ENCODE measurements around the gene WNT3.
"Not testable (repeated sequence)": the region's sequence is repeated elsewhere in the genome, so short reads cannot be mapped to it uniquely, and the experiment has no call there.

The WNT3 gene

GRCh38 chr17:46769531-46770438 lies 48.7 kb downstream of the WNT3 start:
- no peaks in the 10 kb centered on the region for H3K36me3 ChIP-seq (ENCODE audit: low read depth)
- no peak overlapping the region for H3K4me3 ChIP-seq (ENCODE audit: severe bottlenecking)
- ATAC-seq (ENCODE audit: low read depth) (no peak), DNase-seq (ENCODE audit: low spot score) (no peak)
- H3K27ac ChIP-seq (ENCODE audit: poor library complexity, severe bottlenecking) = no peak overlapping the region
- TF ChIP-seq CTCF (IDR thresholded peaks at IDR 0.05; ENCODE audit: poor library complexity, severe bottlenecking) = no peak
- H3K9me3 ChIP-seq (ENCODE audit: severe bottlenecking) = no peaks in the 10 kb centered on the region
- H3K4me1 ChIP-seq (ENCODE audit: insufficient read depth, poor library complexity, severe bottlenecking) = peaks cover 5% of the 10 kb centered on the region
- no peaks in the 10 kb centered on the region for H3K27me3 ChIP-seq (ENCODE audit: insufficient read depth, poor library complexity, severe bottlenecking)

DNA sequence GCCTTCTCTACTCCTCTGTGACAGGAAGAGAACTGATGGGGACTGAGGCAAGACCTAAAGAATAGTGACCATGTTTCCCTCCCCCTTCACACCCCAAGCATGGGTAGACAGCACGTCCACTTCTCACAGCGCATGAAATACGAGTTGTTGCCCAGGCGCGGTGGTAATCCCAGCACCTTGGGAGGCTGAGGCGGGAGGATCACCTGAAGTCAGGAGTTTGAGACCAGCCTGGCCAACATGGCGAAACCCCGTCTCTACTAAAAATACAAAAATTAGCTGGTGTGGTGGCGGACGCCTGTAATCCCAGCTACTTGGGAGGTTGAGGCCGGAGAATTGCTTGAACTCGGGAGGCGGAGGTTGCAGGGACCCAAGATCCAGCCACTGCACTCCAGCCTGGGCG lies 49.6 kb downstream of the WNT3 start:
- DNase-seq (ENCODE audit: low spot score); H3K27ac ChIP-seq (ENCODE audit: poor library complexity, severe bottlenecking); ATAC-seq (ENCODE audit: low read depth); H3K36me3 ChIP-seq (ENCODE audit: low read depth); H3K27me3 ChIP-seq (ENCODE audit: insufficient read depth, poor library complexity, severe bottlenecking); H3K4me3 ChIP-seq (ENCODE audit: severe bottlenecking); H3K9me3 ChIP-seq (ENCODE audit: severe bottlenecking): not testable (repeated sequence)
- peaks cover 14% of the 10 kb centered on the region for H3K4me1 ChIP-seq (ENCODE audit: insufficient read depth, poor library complexity, severe bottlenecking)

GRCh38 chr17:46768540-46768870 lies 50.0 kb downstream of the WNT3 start:
- Histone ChIP-seq H3K36me3 (ENCODE audit: low read depth) (no peaks in the 10 kb centered on the region), H3K4me3 (ENCODE audit: severe bottlenecking) (no peak overlapping the region), H3K4me1 (ENCODE audit: insufficient read depth, poor library complexity, severe bottlenecking) (peaks cover 14% of the 10 kb centered on the region), H3K27me3 (ENCODE audit: insufficient read depth, poor library complexity, severe bottlenecking) (no peaks in the 10 kb centered on the region), H3K9me3 (ENCODE audit: severe bottlenecking) (no peaks in the 10 kb centered on the region), H3K27ac (ENCODE audit: poor library complexity, severe bottlenecking) (no peak overlapping the region)
- TF ChIP-seq CTCF (IDR thresholded peaks at IDR 0.05; ENCODE audit: poor library complexity, severe bottlenecking) = no peak
- DNase-seq (ENCODE audit: low spot score) (no peak), ATAC-seq (ENCODE audit: low read depth) (no peak)

GRCh38 chr17:46766493-46767491 lies 51.7 kb downstream of the WNT3 start:
- no peaks in the 10 kb centered on the region for H3K36me3 ChIP-seq (ENCODE audit: low read depth)
- DNase-seq (ENCODE audit: low spot score) = no peak
- H3K27ac ChIP-seq (ENCODE audit: poor library complexity, severe bottlenecking) = no peak overlapping the region
- H3K27me3 ChIP-seq (ENCODE audit: insufficient read depth, poor library complexity, severe bottlenecking) = no peaks in the 10 kb centered on the region
- peaks cover 18% of the 10 kb centered on the region for H3K4me1 ChIP-seq (ENCODE audit: insufficient read depth, poor library complexity, severe bottlenecking)
- H3K4me3 ChIP-seq (ENCODE audit: severe bottlenecking) = no peak overlapping the region
- no peak for ATAC-seq (ENCODE audit: low read depth)
- no peaks in the 10 kb centered on the region for H3K9me3 ChIP-seq (ENCODE audit: severe bottlenecking)
- no peak for TF ChIP-seq CTCF (IDR thresholded peaks at IDR 0.05; ENCODE audit: poor library complexity, severe bottlenecking)

DNA sequence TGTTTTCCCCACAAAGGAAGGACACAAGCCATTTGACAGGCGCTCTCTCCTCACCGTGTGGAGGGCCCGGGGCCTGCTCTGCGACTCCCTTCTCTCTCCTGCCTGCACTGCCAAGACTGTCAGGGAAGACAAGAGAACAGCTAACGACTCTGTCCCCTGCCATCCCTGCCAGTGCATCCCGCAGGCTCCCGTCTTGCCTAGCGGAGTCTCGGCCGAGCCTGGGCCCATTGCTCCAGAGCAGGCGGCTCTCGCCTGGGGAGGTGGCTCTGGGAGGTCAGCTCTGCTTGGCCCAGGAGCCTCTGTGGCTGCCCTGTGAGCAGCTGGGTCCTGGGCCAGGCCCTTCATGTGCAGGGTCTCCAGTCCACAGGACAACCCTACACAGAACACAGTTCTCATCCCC lies 53.0 kb downstream of the WNT3 start:
- Histone ChIP-seq H3K4me3 (ENCODE audit: severe bottlenecking) (no peak overlapping the region), H3K4me1 (ENCODE audit: insufficient read depth, poor library complexity, severe bottlenecking) (peaks cover 18% of the 10 kb centered on the region), H3K27me3 (ENCODE audit: insufficient read depth, poor library complexity, severe bottlenecking) (no peaks in the 10 kb centered on the region), H3K36me3 (ENCODE audit: low read depth) (no peaks in the 10 kb centered on the region), H3K9me3 (ENCODE audit: severe bottlenecking) (no peaks in the 10 kb centered on the region), H3K27ac (ENCODE audit: poor library complexity, severe bottlenecking) (peak overlapping the region; percentile 12)
- DNase-seq (ENCODE audit: low spot score) (no peak), ATAC-seq (ENCODE audit: low read depth) (no peak)
- TF ChIP-seq CTCF (IDR thresholded peaks at IDR 0.05; ENCODE audit: poor library complexity, severe bottlenecking) = no peak

Data from RWPE2 (cell line).